Endothelial cell (in vitro differentiated cells): ENCODE results near the gene MGARP. TPM values are rescaled to one million over a fixed set of nuclear protein-coding genes. Genes with fewer than 3 reads are reported as not detected.

Source experiments
- DNase-seq: peaks from one replicate; pipeline ENCODE4 v3.0.0; 2021; ENCODE audit warnings: low spot score
- H3K27ac Mint-ChIP-seq: one replicate; pipeline ENCODE4 v1.8.0; 2021; ENCODE audit warnings: mixed read lengths, inconsistent platforms; ENCODE audit not compliant: unreplicated experiment
- H3K27me3 Mint-ChIP-seq: one replicate; pipeline ENCODE4 v1.8.0; 2021; ENCODE audit warnings: mild to moderate bottlenecking, moderate library complexity, mixed read lengths, inconsistent platforms; ENCODE audit not compliant: unreplicated experiment
- H3K36me3 Mint-ChIP-seq: one replicate; pipeline ENCODE4 v1.8.0; 2021; ENCODE audit warnings: mild to moderate bottlenecking, low read depth, mixed read lengths, inconsistent platforms; ENCODE audit not compliant: unreplicated experiment
- H3K4me1 Mint-ChIP-seq: one replicate; pipeline ENCODE4 v1.8.0; 2021; ENCODE audit warnings: mild to moderate bottlenecking, mixed read lengths, inconsistent platforms; ENCODE audit not compliant: unreplicated experiment
- H3K4me3 Mint-ChIP-seq: one replicate; pipeline ENCODE4 v1.8.0; 2021; ENCODE audit warnings: mild to moderate bottlenecking, mixed read lengths, inconsistent platforms; ENCODE audit not compliant: unreplicated experiment
- H3K9me3 Mint-ChIP-seq: one replicate; pipeline ENCODE4 v1.8.0; 2021; ENCODE audit warnings: mixed read lengths, inconsistent platforms; ENCODE audit not compliant: unreplicated experiment
- total RNA-seq: library from RNA; stranded (reverse); fragmentation: NEBNext Ultra II Directional; extraction: Animal tissue kit (Norgen Biotek cat#: 25700); gene quantifications from one replicate; pipeline ENCODE4 v1.2.1, GENCODE V29; 2021; ENCODE audit not compliant: unreplicated experiment
- TF ChIP-seq, protein P1 (sequence below): fragments of 200-600 bp; sonication (generic); IDR thresholded peaks from one replicate; pipeline ENCODE4 v1.5.0; 2021; ENCODE audit warnings: antibody characterized with exemption; ENCODE audit not compliant: unreplicated experiment

The MGARP gene
- total RNA-seq, 1 donor from 2014 or later = not detected

DNA sequence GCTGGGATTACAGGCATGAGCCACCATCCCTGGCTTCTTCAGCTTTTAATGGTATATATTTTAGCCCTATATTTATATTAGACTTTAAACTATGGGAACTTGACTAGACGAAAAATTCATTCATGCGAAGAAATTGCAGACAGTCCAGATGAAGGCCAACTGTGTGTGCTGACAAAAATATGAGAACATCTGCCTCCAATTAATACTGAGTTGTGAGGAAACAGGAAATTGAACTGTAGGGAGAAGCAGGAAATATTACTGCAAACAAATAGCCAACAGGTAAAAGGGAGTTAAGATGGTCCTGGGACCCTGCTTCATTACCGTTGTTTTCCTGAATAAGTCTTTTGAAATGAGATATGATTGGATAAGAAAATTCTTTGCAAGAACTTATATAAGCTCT is 26.3 kb downstream of the MGARP start:
- no peak overlapping the region for H3K4me3 Mint-ChIP-seq
- no peaks in the 10 kb centered on the region for H3K9me3 Mint-ChIP-seq
- TF ChIP-seq, protein P1, sequence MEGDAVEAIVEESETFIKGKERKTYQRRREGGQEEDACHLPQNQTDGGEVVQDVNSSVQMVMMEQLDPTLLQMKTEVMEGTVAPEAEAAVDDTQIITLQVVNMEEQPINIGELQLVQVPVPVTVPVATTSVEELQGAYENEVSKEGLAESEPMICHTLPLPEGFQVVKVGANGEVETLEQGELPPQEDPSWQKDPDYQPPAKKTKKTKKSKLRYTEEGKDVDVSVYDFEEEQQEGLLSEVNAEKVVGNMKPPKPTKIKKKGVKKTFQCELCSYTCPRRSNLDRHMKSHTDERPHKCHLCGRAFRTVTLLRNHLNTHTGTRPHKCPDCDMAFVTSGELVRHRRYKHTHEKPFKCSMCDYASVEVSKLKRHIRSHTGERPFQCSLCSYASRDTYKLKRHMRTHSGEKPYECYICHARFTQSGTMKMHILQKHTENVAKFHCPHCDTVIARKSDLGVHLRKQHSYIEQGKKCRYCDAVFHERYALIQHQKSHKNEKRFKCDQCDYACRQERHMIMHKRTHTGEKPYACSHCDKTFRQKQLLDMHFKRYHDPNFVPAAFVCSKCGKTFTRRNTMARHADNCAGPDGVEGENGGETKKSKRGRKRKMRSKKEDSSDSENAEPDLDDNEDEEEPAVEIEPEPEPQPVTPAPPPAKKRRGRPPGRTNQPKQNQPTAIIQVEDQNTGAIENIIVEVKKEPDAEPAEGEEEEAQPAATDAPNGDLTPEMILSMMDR = no peak
- H3K4me1 Mint-ChIP-seq = peaks cover 2% of the 10 kb centered on the region
- H3K36me3 Mint-ChIP-seq = no peaks in the 10 kb centered on the region
- peaks cover 5% of the 10 kb centered on the region for H3K27me3 Mint-ChIP-seq
- H3K27ac Mint-ChIP-seq = no peak overlapping the region
- no peak for DNase-seq

DNA sequence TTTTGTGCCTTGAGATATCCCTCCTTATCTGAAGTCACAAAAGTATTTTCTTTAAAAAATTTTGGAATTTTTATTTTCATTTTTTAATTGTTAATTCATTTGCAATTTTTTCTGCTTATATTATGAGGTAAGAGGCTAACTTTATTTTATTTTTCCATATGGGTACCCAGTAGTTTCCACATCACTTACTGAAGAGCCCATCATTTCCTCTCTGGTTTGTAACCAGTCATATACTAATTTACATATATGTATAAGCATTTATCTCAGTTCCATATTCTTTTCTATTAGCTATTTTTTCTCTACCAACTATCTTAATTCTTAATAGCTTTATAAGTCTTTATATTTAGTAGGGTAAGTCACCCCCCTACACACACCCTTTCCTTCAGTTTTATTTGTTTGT is 27.0 kb downstream of the MGARP start:
- Mint-ChIP-seq H3K36me3 (no peaks in the 10 kb centered on the region), H3K27me3 (peaks cover 5% of the 10 kb centered on the region)

DNA sequence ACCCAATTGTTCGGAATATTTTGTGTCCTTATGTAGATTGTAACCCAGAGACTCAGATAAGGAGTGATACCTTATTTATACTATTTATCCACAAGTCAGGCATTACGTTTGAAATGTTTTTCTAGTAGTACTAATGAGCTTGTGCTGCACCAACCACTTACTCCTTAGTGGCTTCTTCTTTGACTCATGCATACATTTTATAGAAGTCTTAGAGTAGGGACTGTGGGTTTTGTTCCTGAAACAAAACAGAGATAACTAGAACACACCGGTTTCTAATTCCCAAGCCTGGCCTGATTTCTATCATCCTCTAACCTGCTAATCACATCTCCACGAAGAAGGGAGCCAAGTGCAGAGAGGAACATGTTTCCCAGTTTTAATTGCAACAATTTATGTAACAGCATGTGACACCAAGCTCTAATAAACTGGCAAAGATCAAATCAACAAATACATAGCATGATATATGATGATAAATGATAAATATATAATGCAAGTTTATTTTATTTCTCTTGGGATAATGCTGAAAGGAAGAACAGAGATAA is 32.3 kb downstream of the MGARP start:
- no peak for DNase-seq
- Mint-ChIP-seq H3K27ac (no peak overlapping the region), H3K27me3 (peaks cover 2% of the 10 kb centered on the region), H3K4me1 (no peaks in the 10 kb centered on the region), H3K9me3 (no peaks in the 10 kb centered on the region), H3K4me3 (no peak overlapping the region), H3K36me3 (no peaks in the 10 kb centered on the region)
- TF ChIP-seq, protein P1 = no peak

More for the DNA sequence above, 27.0 kb downstream of the MGARP start:
- H3K4me1 Mint-ChIP-seq = peaks cover 2% of the 10 kb centered on the region
- H3K9me3 Mint-ChIP-seq = no peaks in the 10 kb centered on the region
- DNase-seq = no peak
- TF ChIP-seq, protein P1 = no peak
- H3K27ac Mint-ChIP-seq = no peak overlapping the region
- no peak overlapping the region for H3K4me3 Mint-ChIP-seq

DNA sequence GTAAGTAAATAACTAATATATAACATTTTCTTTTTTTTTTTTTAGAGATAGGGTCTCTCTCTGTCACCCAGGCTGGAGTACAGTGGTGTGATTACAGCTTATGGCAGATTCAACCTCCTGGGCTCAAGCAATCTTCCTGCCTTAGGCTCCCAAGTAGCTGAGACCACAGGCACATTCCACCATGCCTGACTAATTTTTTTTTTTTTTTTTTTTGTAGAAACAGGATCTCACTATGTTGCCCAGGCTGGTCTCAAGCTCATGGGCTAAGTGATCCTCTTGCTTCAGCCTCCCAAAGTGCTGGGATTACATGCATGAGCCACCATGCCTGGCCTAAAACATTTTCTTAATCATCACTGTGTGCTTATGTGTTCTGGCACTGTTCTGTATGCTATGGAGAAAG is 32.8 kb downstream of the MGARP start:
- no peak for DNase-seq
- Mint-ChIP-seq H3K27ac (no peak overlapping the region), H3K9me3 (no peaks in the 10 kb centered on the region), H3K36me3 (no peaks in the 10 kb centered on the region), H3K4me3 (no peak overlapping the region), H3K27me3 (peaks cover 3% of the 10 kb centered on the region), H3K4me1 (no peaks in the 10 kb centered on the region)
- TF ChIP-seq, protein P1 = no peak

GRCh38 chr4:139246166-139246565 is 33.9 kb downstream of the MGARP start:
- H3K9me3 Mint-ChIP-seq = no peaks in the 10 kb centered on the region
- H3K27ac Mint-ChIP-seq = no peak overlapping the region
- H3K27me3 Mint-ChIP-seq = peaks cover 3% of the 10 kb centered on the region
- no peak overlapping the region for H3K4me3 Mint-ChIP-seq
- H3K36me3 Mint-ChIP-seq = no peaks in the 10 kb centered on the region
- TF ChIP-seq, protein P1 = no peak
- H3K4me1 Mint-ChIP-seq = no peaks in the 10 kb centered on the region
- no peak for DNase-seq
